Suprapubic skin (tissue), 3 donors: Measurements from ENCODE around the gene CACNG6.

ENCODE experiments used
- CTCF ChIP-seq, 2 donors: fragments of 200-600 bp in 1 of 2; fragments of 450-650 bp in 1 of 2; sonication (generic) in 1 of 2; IDR thresholded peaks; one replicate each; pipeline ENCODE4 v1.5.1; 2016 to 2019; ENCODE audit warnings: antibody characterized with exemption in 2 of 2, mild to moderate bottlenecking in 1 of 2, moderate library complexity in 1 of 2
- POLR2A ChIP-seq, 2 donors: fragments of 450-650 bp; IDR thresholded peaks; one replicate each; pipeline ENCODE4 v1.6.1; 2017; ENCODE audit warnings: antibody characterized with exemption in 2 of 2, mild to moderate bottlenecking in 2 of 2, moderate library complexity in 2 of 2

GRCh38 chr19:54021363-54021762 is 29.9 kb downstream of the CACNG6 start:
- TF ChIP-seq CTCF (IDR thresholded peaks at IDR 0.05) = no peak
- no peak for TF ChIP-seq POLR2A (IDR thresholded peaks at IDR 0.05)
